ENCODE data around the gene HADHB.

HADHB gene

DNA sequence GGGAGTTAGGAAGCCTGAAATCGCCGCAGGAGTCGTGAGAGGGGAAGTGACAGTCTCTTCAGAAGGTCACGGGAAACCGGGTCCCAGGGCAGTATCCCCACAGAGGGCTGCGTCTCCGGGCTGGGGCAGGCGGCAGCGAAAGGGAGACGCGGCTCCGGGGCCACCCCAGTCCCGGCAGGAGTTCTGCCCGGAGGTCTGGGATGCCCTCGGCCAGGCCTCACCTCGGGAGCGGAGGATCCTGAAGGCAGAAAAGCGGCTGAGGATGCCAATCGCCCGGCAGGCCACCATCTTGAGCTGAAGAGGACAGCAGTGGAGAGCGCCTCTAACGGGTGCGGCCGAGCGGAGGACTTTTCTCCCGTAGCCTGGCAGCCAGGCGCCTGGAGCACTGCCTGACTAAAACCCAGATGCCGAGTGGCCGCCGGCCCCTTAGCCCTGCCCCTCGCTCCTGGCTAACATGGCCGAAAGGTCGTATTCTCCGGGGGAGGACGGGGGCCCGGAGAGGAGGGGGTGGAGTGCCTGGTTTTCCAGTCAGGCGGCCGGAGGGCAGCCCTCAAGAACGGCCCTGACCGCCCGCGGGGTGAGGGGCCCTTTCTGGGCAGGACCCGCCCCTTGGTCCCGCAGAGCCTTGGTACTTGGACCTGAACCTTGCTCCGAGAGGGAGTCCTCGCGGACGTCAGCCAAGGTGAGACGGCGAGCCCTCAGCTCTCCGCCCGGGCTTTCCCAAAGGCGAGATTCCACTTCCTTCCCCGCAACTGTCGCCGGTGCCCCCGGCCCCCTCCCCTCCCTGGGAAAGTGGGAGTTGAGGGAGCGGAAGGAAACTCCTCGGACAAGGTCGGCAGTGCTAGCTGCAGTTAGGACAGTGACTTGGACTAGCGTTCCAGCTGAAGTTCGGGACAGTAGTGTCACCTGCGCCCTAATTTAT, at the start of gene HADHB, which contains the start of gene HADHA:
TSS of gene HADHB (plus strand) at position 631 of the 922 bp plus-strand sequence. CDS start 9,316 bp downstream, outside the sequence.
TSS of gene HADHA (minus strand) at position 324 of the 922 bp plus-strand sequence. CDS start at position 288, 36 bp downstream.
- TF ChIP-seq CEBPB (IDR thresholded peaks at IDR 0.05): no peak
- TF ChIP-seq, protein P1, sequence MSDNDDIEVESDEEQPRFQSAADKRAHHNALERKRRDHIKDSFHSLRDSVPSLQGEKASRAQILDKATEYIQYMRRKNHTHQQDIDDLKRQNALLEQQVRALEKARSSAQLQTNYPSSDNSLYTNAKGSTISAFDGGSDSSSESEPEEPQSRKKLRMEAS (IDR thresholded peaks at IDR 0.05): 0 out of 2 replicates have a peak, but pooled peaks have one; percentile 26
- TF ChIP-seq, protein P2, sequence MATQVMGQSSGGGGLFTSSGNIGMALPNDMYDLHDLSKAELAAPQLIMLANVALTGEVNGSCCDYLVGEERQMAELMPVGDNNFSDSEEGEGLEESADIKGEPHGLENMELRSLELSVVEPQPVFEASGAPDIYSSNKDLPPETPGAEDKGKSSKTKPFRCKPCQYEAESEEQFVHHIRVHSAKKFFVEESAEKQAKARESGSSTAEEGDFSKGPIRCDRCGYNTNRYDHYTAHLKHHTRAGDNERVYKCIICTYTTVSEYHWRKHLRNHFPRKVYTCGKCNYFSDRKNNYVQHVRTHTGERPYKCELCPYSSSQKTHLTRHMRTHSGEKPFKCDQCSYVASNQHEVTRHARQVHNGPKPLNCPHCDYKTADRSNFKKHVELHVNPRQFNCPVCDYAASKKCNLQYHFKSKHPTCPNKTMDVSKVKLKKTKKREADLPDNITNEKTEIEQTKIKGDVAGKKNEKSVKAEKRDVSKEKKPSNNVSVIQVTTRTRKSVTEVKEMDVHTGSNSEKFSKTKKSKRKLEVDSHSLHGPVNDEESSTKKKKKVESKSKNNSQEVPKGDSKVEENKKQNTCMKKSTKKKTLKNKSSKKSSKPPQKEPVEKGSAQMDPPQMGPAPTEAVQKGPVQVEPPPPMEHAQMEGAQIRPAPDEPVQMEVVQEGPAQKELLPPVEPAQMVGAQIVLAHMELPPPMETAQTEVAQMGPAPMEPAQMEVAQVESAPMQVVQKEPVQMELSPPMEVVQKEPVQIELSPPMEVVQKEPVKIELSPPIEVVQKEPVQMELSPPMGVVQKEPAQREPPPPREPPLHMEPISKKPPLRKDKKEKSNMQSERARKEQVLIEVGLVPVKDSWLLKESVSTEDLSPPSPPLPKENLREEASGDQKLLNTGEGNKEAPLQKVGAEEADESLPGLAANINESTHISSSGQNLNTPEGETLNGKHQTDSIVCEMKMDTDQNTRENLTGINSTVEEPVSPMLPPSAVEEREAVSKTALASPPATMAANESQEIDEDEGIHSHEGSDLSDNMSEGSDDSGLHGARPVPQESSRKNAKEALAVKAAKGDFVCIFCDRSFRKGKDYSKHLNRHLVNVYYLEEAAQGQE (IDR thresholded peaks at IDR 0.05; ENCODE audit: low read depth): 0 out of 2 replicates have a peak, but pooled peaks have one; percentile 41
- peak; percentile 78 for TF ChIP-seq TAF1 (IDR thresholded peaks at IDR 0.05; ENCODE audit: low read depth)
- 0 out of 2 replicates have a peak, but pooled peaks have one; percentile 67 for TF ChIP-seq ZBTB7A (IDR thresholded peaks at IDR 0.05; ENCODE audit: low read depth)
- no peak for TF ChIP-seq FOXM1 (IDR thresholded peaks at IDR 0.05; ENCODE audit: borderline replicate concordance, low read depth)
- TF ChIP-seq YY1 (IDR thresholded peaks at IDR 0.05; ENCODE audit: low read depth): peak; percentile 86
- TF ChIP-seq NFIC (IDR thresholded peaks at IDR 0.05): no peak
- no peak for TF ChIP-seq TCF12 (IDR thresholded peaks at IDR 0.05; ENCODE audit: low read depth)
- no peak for TF ChIP-seq EGR1 (IDR thresholded peaks at IDR 0.05)
- no peak for TF ChIP-seq EP300 (IDR thresholded peaks at IDR 0.05; ENCODE audit: borderline replicate concordance)
- TF ChIP-seq, protein P3, sequence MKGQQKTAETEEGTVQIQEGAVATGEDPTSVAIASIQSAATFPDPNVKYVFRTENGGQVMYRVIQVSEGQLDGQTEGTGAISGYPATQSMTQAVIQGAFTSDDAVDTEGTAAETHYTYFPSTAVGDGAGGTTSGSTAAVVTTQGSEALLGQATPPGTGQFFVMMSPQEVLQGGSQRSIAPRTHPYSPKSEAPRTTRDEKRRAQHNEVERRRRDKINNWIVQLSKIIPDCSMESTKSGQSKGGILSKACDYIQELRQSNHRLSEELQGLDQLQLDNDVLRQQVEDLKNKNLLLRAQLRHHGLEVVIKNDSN (IDR thresholded peaks at IDR 0.05): no peak
- peak; percentile 9; the same call in 1 of the 2 replicates for TF ChIP-seq TEAD4 (IDR thresholded peaks at IDR 0.05)
- no peak for TF ChIP-seq RAD21 (IDR thresholded peaks at IDR 0.05; ENCODE audit: low read depth)
- TF ChIP-seq CREB1 (IDR thresholded peaks at IDR 0.05; ENCODE audit: low read depth): no peak

DNA sequence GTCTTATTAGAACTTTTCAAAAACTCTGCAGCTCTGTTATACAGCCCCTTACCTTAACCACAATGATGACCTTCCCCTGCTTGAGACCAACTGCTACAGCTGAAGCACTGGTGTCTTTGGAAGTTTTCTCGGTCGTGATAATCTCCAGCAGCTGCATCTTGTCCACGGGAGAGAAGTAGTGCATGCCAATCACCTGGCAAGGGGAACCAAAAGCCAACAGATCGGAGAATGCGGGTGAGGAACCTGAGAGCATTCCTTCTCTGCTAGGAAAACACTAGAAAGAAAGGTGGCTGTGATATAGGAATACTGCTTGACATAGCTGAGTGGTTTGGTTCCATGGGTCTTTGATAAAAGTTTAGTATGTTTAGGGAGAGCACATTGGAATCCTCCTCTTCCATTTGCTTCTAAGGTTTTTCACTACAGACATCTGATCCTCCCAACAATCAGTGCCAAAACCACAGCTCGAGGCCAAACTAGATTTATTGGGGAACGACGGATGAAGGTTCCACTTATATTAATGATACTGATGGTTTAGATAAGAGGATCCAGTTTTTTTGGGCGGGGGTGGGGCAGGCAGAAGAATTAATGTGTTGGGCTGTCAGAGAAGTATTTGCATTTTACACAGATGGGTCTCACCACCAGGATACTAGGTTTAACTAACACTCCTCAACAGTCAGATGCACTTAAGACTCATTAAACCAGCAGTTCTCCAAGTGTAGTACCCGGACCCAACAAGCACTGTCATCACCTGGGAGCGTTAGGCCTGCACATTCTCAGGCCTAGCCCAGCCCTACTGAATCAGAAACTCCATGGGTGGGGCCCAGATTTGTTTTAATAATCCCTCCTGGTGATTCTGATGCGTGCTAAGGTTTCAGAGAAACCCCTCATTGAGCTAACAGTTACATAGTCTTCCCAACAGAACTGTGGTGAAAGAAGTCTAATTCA, 49.4 kb upstream of the HADHB start:
- TF ChIP-seq RAD21 (IDR thresholded peaks at IDR 0.05; ENCODE audit: low read depth): no peak
- no peak for TF ChIP-seq EGR1 (IDR thresholded peaks at IDR 0.05)
- TF ChIP-seq TAF1 (IDR thresholded peaks at IDR 0.05; ENCODE audit: low read depth): no peak
- no peak for TF ChIP-seq FOXM1 (IDR thresholded peaks at IDR 0.05; ENCODE audit: borderline replicate concordance, low read depth)
- TF ChIP-seq CREB1 (IDR thresholded peaks at IDR 0.05; ENCODE audit: low read depth): no peak
- TF ChIP-seq TEAD4 (IDR thresholded peaks at IDR 0.05): no peak
- no peak for TF ChIP-seq YY1 (IDR thresholded peaks at IDR 0.05; ENCODE audit: low read depth)
- no peak for TF ChIP-seq ZBTB7A (IDR thresholded peaks at IDR 0.05; ENCODE audit: low read depth)
- TF ChIP-seq TCF12 (IDR thresholded peaks at IDR 0.05; ENCODE audit: low read depth): no peak
- TF ChIP-seq NFIC (IDR thresholded peaks at IDR 0.05): no peak
- TF ChIP-seq, protein P2 (IDR thresholded peaks at IDR 0.05; ENCODE audit: low read depth): no peak

DNA sequence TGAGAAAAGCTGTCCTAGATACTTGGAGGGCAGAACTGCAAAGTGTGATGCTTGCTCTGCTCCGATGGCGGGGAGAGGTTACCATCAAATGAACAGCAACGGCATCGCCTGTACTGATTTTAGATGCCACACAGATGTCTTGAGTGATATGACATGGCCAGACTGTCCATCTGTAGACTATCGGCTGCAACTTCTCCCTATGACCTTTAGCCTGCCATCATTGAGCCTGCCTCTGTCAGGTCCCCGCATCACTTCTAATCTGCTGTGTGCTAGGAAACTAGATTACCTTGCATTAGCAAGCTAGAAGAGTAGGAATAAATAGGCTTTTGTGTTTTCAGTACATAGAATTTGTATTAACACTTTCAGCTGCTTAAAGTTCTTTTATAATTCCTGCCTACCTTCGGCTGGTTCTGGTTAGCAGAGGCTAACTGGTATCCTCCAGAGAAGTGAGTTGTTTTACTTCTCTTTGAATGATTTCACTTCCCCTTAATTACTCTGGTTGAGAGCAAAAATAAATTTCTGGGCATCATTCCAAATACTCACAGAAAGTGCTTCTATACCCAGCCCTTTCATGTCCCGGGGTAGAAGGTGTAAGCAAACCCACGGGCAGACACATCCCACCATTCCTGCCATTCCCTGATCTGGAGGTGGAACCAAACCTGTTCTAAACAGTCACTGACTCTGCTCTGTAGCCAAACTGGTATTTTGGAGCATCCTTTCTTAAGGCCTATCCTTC, 47.9 kb upstream of the HADHB start:
- TF ChIP-seq ZBTB7A (IDR thresholded peaks at IDR 0.05; ENCODE audit: low read depth) (no peak), CREB1 (IDR thresholded peaks at IDR 0.05; ENCODE audit: low read depth) (no peak), EGR1 (IDR thresholded peaks at IDR 0.05) (no peak), CEBPB (IDR thresholded peaks at IDR 0.05) (no peak), TAF1 (IDR thresholded peaks at IDR 0.05; ENCODE audit: low read depth) (no peak), EP300 (IDR thresholded peaks at IDR 0.05; ENCODE audit: borderline replicate concordance) (no peak), TCF12 (IDR thresholded peaks at IDR 0.05; ENCODE audit: low read depth) (no peak), FOXM1 (IDR thresholded peaks at IDR 0.05; ENCODE audit: borderline replicate concordance, low read depth) (no peak), YY1 (IDR thresholded peaks at IDR 0.05; ENCODE audit: low read depth) (no peak), NFIC (IDR thresholded peaks at IDR 0.05) (no peak), TEAD4 (IDR thresholded peaks at IDR 0.05) (no peak), RAD21 (IDR thresholded peaks at IDR 0.05; ENCODE audit: low read depth) (no peak)
- TF ChIP-seq, protein P1 (IDR thresholded peaks at IDR 0.05): no peak
- TF ChIP-seq, protein P3 (IDR thresholded peaks at IDR 0.05): no peak
